Fibroblast of lung (primary cell): Measurements from ENCODE around the gene TRAP1. TPM values are rescaled to one million over a fixed set of nuclear protein-coding genes. Genes with fewer than 3 reads are reported as not detected.

Source experiments
- DNase-seq, 2 donors: peaks; one replicate each; pipeline versions ENCODE4 v3.0.0 to v3.0.0-alpha.2; 2010; ENCODE audit warnings: low read depth in 2 of 2
- H2AFZ ChIP-seq: 2 replicates; pipeline ENCODE4 v1.5.1; 2012; ENCODE audit warnings: low read length, control low read depth, inconsistent platforms
- H3K27ac ChIP-seq: 2 replicates; pipeline ENCODE4 v1.5.1; 2011; ENCODE audit warnings: low read length, control low read depth; ENCODE audit not compliant: insufficient read depth
- H3K27me3 ChIP-seq: 2 replicates; pipeline ENCODE4 v1.5.1; 2011; ENCODE audit warnings: mild to moderate bottlenecking, low read length; ENCODE audit not compliant: control insufficient read depth, insufficient read depth
- H3K36me3 ChIP-seq: 2 replicates; pipeline ENCODE4 v1.5.1; 2011; ENCODE audit warnings: low read length; ENCODE audit not compliant: control insufficient read depth, insufficient read depth
- H3K4me1 ChIP-seq: 2 replicates; pipeline ENCODE4 v1.5.1; 2011; ENCODE audit warnings: low read length; ENCODE audit not compliant: control insufficient read depth, insufficient read depth; ENCODE audit errors: extremely low read depth
- H3K4me2 ChIP-seq: 2 replicates; pipeline ENCODE4 v1.5.1; 2011; ENCODE audit warnings: low read length, control low read depth; ENCODE audit not compliant: insufficient read depth; ENCODE audit errors: extremely low read depth
- H3K4me3 ChIP-seq, 4 experiments: fragments of 200-600 bp in 1 of 4; sonication (generic) in 1 of 4; replicated peaks in 1 of 4; 2 replicates each; pipeline ENCODE4 v1.5.1; 2011 to 2016; ENCODE audit warnings: low read length in 4 of 4, low read depth in 3 of 4, mild to moderate bottlenecking in 3 of 4, control low read depth in 2 of 4, inconsistent platforms in 1 of 4, mixed read lengths in 1 of 4; ENCODE audit not compliant: insufficient read depth in 1 of 4; ENCODE audit errors: control extremely low read depth in 1 of 4
- H3K79me2 ChIP-seq: 2 replicates; pipeline ENCODE4 v1.5.1; 2012; ENCODE audit warnings: mild to moderate bottlenecking, low read length, inconsistent platforms; ENCODE audit not compliant: control insufficient read depth, insufficient read depth
- H3K9ac ChIP-seq: 2 replicates; pipeline ENCODE4 v1.5.1; 2011; ENCODE audit warnings: mild to moderate bottlenecking, low read length, control low read depth; ENCODE audit not compliant: insufficient read depth
- H3K9me3 ChIP-seq: 2 replicates; pipeline ENCODE4 v1.5.1; 2012; ENCODE audit warnings: low read depth, low read length; ENCODE audit not compliant: control insufficient read depth, insufficient read depth
- H4K20me1 ChIP-seq: 2 replicates; pipeline ENCODE4 v1.5.1; 2011; ENCODE audit warnings: low read length; ENCODE audit not compliant: control insufficient read depth, insufficient read depth; ENCODE audit errors: extremely low read depth
- CTCF ChIP-seq, 2 donors: IDR thresholded peaks in 1 of 2; conservative IDR thresholded peaks in 1 of 2; 1 replicate in 1 of 2; 2 replicates in 1 of 2; pipeline ENCODE4 v1.5.1; 2011 to 2012; ENCODE audit warnings: low read length in 2 of 2, control low read depth in 1 of 2, inconsistent platforms in 1 of 2, low read depth in 1 of 2, mild to moderate bottlenecking in 1 of 2
- EZH2 ChIP-seq: IDR thresholded peaks from 2 replicates; pipeline ENCODE4 v1.5.1; 2012; ENCODE audit warnings: low read length, control low read depth, mild to moderate bottlenecking; ENCODE audit errors: missing control alignments
- polyA plus RNA-seq, 2 donors: library from polyadenylated mRNA; depleted of rRNA in 1 of 2; stranded (reverse) in 1 of 2; unstranded in 1 of 2; fragments of >200 nt; gene quantifications; 2 replicates each; pipeline ENCODE4 v1.2.1, GENCODE V29; 2011 to 2012; ENCODE audit warnings: missing spikeins in 1 of 2
- total RNA-seq: library from RNA; depleted of rRNA; stranded (reverse); fragments of >200 nt; gene quantifications from 2 replicates; pipeline ENCODE4 v1.2.1, GENCODE V29; 2014

The TRAP1 gene
- total and polyA plus RNA-seq, 2 donors (not counting 1 experiment from before 2014, with no cell fraction given): 52.1 to 97.8 TPM

- Histone ChIP-seq H4K20me1 (no peaks in the 10 kb centered on the region), H3K4me1 (no peaks in the 10 kb centered on the region), H2AFZ (no peak overlapping the region), H3K4me2 (no peak overlapping the region), H3K36me3 (peaks cover 57% of the 10 kb centered on the region), H3K4me3 (no peak overlapping the region), H3K9ac (no peak overlapping the region), H3K27me3 (no peaks in the 10 kb centered on the region), H3K27ac (no peak overlapping the region), H3K9me3 (no peaks in the 10 kb centered on the region), H3K79me2 (no peaks in the 10 kb centered on the region)
- no peak for TF ChIP-seq EZH2
- no peak for TF ChIP-seq CTCF (conservative IDR thresholded peaks at IDR 0.05 in 1 of 2, IDR thresholded peaks at IDR 0.05 in 1 of 2; ENCODE audit: low read depth in 1 of 2, low read length in 2 of 2)
- DNase-seq: no peak
These were observed 17.5 kb upstream of the TRAP1 start for GRCh38 chr16:3734758-3735221.

GRCh38 chr16:3734084-3734757 lies 16.9 kb upstream of the TRAP1 start:
- no peak overlapping the region for H3K9ac ChIP-seq
- H4K20me1 ChIP-seq: no peaks in the 10 kb centered on the region

GRCh38 chr16:3732171-3732570 lies 14.8 kb upstream of the TRAP1 start:
- TF ChIP-seq EZH2 (no peak), CTCF (conservative IDR thresholded peaks at IDR 0.05 in 1 of 2, IDR thresholded peaks at IDR 0.05 in 1 of 2; ENCODE audit: low read depth in 1 of 2, low read length in 2 of 2) (no peak)
- Histone ChIP-seq H3K27ac (no peak overlapping the region), H3K36me3 (peaks cover 61% of the 10 kb centered on the region), H4K20me1 (no peaks in the 10 kb centered on the region), H3K4me3 (no peak overlapping the region), H3K4me1 (no peaks in the 10 kb centered on the region), H3K27me3 (no peaks in the 10 kb centered on the region), H3K9ac (no peak overlapping the region), H3K4me2 (no peak overlapping the region), H3K9me3 (no peaks in the 10 kb centered on the region), H3K79me2 (no peaks in the 10 kb centered on the region), H2AFZ (no peak overlapping the region)
- no peak for DNase-seq

More at GRCh38 chr16:3734084-3734757, 16.9 kb upstream of the TRAP1 start:
- Histone ChIP-seq H3K4me3 (no peak overlapping the region), H3K36me3 (peaks cover 57% of the 10 kb centered on the region), H3K9me3 (no peaks in the 10 kb centered on the region), H3K79me2 (no peaks in the 10 kb centered on the region), H3K4me2 (no peak overlapping the region), H3K27ac (no peak overlapping the region), H3K4me1 (no peaks in the 10 kb centered on the region), H2AFZ (no peak overlapping the region), H3K27me3 (no peaks in the 10 kb centered on the region)
- no peak for DNase-seq
- TF ChIP-seq EZH2: no peak
- TF ChIP-seq CTCF (conservative IDR thresholded peaks at IDR 0.05 in 1 of 2, IDR thresholded peaks at IDR 0.05 in 1 of 2; ENCODE audit: low read depth in 1 of 2, low read length in 2 of 2): no peak
